GM21447 (cell line): ENCODE data around the gene ARL17A.
"Not testable (repeated sequence)": the region's sequence is repeated elsewhere in the genome, so short reads cannot be mapped to it uniquely, and the experiment has no call there.

Experiments used
- ATAC-seq: cut with Tn5 transposase; IDR thresholded peaks from one replicate; pipeline ENCODE4 v1.9.1; 2021; ENCODE audit not compliant: unreplicated experiment

The ARL17A gene

GRCh38 chr17:46559155-46559554 is 20.3 kb downstream of the ARL17A start:
- not testable (repeated sequence) for ATAC-seq

DNA sequence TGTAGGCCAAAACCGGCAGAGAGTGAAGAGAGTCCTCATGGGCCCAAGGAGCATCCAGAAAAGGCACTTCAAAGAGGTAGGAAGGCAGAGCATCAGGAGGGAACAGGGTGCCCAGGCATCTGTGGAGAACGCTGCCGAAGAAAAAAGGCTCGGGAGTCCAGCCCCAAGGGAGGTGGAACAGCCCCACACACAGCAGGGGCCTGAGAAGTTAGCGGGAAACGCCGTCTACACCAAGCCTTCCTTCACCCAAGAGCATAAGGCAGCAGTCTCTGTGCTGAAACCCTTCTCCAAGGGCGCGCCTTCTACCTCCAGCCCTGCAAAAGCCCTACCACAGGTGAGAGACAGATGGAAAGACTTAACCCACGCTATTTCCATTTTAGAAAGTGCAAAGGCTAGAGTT is 30.9 kb downstream of the ARL17A start:
- not testable (repeated sequence) for ATAC-seq

DNA sequence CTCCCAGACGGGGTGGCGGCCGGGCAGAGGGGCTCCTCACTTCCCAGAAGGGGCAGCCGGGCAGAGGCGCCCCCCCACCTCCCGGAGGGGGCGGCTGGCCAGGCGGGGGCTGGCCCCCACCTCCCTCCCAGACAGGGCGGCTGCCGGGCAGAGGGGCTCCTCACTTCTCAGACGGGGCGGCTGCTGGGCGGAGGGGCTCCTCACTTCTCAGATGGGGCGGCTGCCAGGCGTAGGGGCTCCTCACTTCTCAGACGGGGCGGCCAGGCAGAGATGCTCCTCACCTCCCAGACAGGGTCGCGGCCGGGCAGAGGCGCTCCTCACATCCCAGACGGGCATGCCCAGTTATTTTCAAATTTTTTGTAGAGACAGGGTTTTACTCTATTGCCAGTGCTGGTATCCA is 44.8 kb downstream of the ARL17A start:
- ATAC-seq, result not testable (repeated sequence)

DNA sequence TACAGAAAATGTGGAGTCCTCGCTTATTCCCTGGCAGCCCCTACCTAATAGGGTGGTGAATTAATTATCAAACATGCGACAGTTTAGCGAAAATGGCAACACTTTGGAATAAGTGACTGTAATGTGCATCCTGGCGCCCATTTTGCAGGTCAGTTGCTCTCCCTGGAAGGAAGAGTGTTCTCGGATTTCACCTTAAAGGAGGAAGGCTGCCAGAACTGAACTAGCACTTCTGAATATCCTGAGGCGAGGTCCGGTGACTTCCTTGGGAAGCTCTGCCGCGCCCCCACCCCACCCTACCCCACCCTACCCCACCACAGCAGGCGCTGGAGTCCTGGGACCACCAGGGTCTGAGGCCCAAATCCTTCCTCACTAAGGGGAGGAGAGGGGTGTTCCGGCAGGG is 67.3 kb downstream of the ARL17A start, which contains the start of gene LRRC37A2:
Gene LRRC37A2 (plus strand): TSS at position 301 of the 400 bp plus-strand sequence. CDS start 245 bp downstream, outside the sequence.
- ATAC-seq, result not testable (repeated sequence)

DNA sequence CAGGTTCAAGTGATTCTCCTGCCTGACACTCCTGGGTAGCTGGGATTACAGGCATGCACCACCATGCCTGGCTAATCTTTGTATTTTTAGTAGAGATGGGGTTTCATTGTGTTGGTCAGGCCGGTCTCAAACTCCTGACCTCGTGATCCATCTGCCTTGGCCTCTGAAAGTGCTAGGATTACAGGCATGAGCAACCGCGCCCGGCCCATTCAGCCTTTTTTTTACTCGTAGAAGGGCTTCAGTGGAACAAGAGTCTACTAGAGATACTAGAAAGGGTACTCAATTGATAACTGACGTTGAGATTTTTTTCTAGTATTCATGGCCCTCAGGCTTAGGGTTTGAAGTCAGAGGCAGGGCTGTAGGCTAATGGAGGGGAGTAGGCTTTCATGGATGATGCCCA is 73.6 kb downstream of the ARL17A start:
- not testable (repeated sequence) for ATAC-seq

GRCh38 chr17:46499437-46500139 is 79.9 kb downstream of the ARL17A start:
- ATAC-seq, result not testable (repeated sequence)

- not testable (repeated sequence) for ATAC-seq
Observed at GRCh38 chr17:46492021-46492420, 87.5 kb downstream of the ARL17A start.

DNA sequence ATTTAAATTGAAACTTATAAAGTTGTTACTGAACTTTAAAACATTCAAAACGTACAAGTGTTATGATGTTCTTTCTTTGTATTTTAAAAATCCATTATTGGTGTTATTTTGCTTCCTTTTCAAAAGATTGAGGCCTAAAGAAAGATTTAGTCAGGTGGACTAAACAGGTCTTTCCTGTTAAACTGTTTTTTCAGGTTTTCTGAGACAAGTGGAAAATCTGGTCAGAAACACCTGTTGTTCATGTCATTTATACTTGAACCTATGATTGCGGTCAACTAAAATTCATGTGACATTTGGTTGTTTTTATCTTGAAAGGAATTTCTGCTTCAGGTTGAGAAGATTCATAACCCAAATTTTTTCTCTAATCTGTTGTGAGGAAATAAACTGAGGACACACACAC is 98.2 kb downstream of the ARL17A start:
- not testable (repeated sequence) for ATAC-seq

DNA sequence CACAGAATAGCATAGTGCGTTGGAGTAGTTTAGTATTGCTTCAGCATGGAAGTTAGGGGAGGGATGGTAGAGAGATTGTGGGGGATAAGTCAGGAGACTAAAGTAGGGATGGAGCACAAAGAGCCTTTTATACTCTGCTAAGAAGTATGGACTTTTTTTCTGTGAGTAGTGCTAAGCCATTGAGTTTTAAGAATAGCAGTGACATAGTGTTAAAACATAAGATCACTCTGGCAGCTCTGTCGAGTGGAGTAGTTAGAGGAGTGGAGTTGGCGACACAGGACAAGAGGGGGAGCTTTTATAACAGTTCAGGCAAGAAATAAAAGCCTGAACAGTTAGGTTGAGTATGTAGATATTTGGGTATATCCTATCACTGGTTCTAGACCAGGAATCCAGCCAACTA is 100.7 kb downstream of the ARL17A start:
- not testable (repeated sequence) for ATAC-seq

DNA sequence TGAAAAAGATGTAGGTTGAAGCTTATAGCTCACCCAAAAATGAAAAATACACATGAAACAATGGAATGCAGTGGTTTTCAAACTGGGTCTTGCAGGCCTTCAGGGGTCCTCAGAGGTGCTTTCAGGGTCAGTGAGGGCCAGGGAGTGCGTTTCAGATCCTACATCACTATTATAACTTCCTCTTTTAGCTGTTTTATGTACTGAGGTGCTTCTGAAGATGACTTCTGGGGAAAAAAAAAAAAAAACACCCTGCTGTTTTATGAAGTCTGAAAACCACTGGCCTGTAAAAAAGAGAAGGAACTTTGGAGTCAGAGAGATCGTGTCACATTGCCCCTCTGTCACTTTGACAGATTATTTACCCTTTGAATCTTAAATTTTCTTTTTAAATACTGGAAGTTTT is 103.9 kb downstream of the ARL17A start:
- ATAC-seq, result not testable (repeated sequence)

DNA sequence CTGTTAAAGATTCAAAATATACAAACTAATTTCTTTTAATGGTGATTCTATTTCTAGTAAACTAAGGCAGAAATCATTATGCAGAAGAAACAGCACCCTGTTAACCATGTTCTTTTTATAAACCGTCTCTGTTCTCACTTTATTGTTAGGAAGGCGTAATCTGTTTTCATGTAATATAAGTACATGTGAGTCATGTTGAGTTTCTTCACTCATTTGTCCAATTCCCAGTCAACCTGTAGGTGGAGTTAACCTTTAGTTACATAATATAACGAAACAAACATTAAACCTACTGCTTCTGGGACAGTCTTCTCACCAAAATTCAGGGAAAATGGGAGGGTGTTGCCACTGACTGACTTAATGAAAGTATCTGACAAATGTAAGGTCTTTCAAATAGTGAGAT is 105.0 kb downstream of the ARL17A start:
- not testable (repeated sequence) for ATAC-seq

DNA sequence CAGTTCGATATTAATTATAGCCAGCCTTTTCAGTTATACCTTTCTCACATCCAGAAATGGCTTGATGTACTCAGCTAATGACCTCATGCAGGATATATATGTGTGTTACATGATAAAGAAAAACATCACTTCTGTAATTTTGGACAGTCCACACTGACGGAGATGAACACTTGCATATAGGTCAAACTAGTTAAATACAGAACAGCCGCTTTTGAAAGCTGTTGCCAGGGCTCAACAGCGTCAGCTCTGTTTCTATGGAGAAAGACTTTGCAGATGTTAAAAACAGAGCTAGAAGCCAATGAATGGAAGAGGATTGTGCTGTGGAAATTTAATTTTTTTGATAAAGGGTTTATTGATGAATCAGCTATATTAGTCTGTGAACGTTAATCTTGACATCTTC is 111.9 kb downstream of the ARL17A start:
- ATAC-seq, result not testable (repeated sequence)
